ENCODE data around the gene OGDHL. TPM values are rescaled to one million over a fixed set of nuclear protein-coding genes. Genes with fewer than 3 reads are reported as not detected.

The OGDHL gene
- total RNA-seq, 5 donors from 2014 or later (not counting 1 experiment from before 2014, with no cell fraction given): 0.56 TPM; not detected in 4

DNA sequence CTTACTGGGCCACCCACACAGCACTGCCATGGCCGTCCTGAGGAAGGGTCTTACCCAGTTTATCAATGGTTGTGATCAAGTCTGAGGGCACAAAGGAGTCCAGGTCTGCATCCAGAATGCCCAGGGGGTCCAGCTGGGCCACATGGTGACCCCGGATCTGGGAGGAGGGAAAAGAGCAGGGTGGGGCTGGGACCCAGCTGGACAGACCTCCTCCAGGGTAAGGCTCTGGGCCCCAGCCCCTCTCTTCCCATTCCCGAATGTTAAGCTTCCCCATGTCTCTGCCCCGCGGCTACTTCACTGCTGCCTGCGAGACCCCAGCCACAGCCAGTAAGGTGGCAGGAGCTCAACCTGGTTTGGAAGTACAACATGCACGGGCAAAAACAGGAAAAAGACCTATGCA lies 9.5 kb downstream of the OGDHL start:
- Mint-ChIP-seq H3K27ac (no peak overlapping the region), H3K4me1 (no peaks in the 10 kb centered on the region), H3K36me3 (no peaks in the 10 kb centered on the region), H3K4me3 (no peak overlapping the region), H3K9me3 (no peaks in the 10 kb centered on the region), H3K27me3 (peaks cover 12 to 19% of the 10 kb centered on the region in 2 donors)
- WGBS (ENCODE audit: insufficient coverage): 87% methylated on average over 3 of the region's 7 CpGs
- ATAC-seq (replicated peaks in 1 of 4) (no peak), DNase-seq (no peak)
- Histone ChIP-seq H3K27ac (ENCODE audit: low read length) (no peak overlapping the region), H3K27me3 (replicated peaks in 1 of 2; ENCODE audit: control insufficient read depth in 2 of 2, extremely low read depth in 1 of 2, insufficient read depth in 2 of 2, low read length in 1 of 2) (peaks cover 0 to 20% of the 10 kb centered on the region in 2 experiments), H3K4me1 (ENCODE audit: control insufficient read depth in 1 of 2, extremely low read depth in 1 of 2, insufficient read depth in 2 of 2, low read length in 2 of 2) (no peaks in the 10 kb centered on the region), H3K36me3 (ENCODE audit: control insufficient read depth in 2 of 2, extremely low read depth in 1 of 2, insufficient read depth in 1 of 2, low read length in 1 of 2) (no peaks in the 10 kb centered on the region), H3K9me3 (no peaks in the 10 kb centered on the region), H3K4me3 (ENCODE audit: control insufficient read depth in 1 of 2, extremely low read depth in 1 of 2, low read length in 1 of 2) (no peak overlapping the region)
- ChIA-PET POLR2A (no interaction called here), CTCF (no interaction called here)

DNA sequence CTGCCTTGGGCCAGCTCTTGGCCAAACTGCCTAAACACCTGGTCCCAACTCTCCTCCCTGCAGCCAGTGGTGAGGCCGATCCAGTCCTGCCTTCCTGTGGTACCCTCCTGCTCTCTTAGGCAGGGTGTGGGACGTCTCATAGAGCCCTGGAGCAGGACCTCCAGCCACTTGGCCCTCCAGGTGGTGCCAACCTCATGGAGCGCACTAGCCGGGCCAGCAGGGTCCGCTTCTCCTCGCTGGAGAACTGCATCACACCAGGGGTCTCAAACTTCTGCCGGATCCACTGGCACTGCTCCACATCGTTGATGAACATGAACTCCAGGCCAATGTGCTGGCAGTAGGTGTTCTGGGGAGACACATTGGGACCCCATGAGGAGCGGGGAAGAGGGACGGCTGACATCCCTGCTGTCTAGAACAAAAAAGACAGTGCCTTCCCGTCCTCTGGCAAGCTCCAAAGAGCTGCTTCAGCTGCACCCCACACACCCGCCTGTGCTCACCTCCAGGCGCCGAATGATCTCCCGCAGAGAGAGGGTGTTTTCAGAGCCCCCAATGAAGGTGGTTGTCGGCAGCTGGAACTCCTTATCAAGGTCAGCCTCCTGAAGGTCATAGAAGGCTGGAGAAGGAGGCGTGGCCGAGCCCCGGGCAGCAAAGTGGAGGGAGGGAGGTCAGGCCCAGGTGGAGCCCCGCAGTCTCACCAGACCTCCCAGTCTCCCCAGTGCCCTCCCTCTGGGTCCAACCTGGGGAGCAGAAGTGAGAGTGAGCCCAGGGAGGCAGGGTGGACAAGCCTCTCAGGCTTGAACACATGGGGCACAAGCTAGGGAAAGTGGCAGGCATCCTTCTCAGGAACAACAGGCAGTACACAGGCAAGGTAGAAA lies 10.2 kb downstream of the OGDHL start:
- H3K27me3 Mint-ChIP-seq: peaks cover 11 to 15% of the 10 kb centered on the region in 2 donors
- H3K27me3 ChIP-seq (replicated peaks in 1 of 2; ENCODE audit: control insufficient read depth in 2 of 2, extremely low read depth in 1 of 2, insufficient read depth in 2 of 2, low read length in 1 of 2): peaks cover 0 to 20% of the 10 kb centered on the region in 2 experiments
- CTCF ChIA-PET: no interaction called here
- H3K4me1 ChIP-seq (ENCODE audit: control insufficient read depth in 1 of 2, extremely low read depth in 1 of 2, insufficient read depth in 2 of 2, low read length in 2 of 2): no peaks in the 10 kb centered on the region
- no peak overlapping the region for H3K27ac ChIP-seq (ENCODE audit: low read length)
- ATAC-seq (replicated peaks in 1 of 4) (no peak), DNase-seq (no peak)
- no peaks in the 10 kb centered on the region for H3K36me3 ChIP-seq (ENCODE audit: control insufficient read depth in 2 of 2, extremely low read depth in 1 of 2, insufficient read depth in 1 of 2, low read length in 1 of 2)
- H3K4me3 Mint-ChIP-seq: no peak overlapping the region
- H3K4me1 Mint-ChIP-seq: no peaks in the 10 kb centered on the region
- no peak overlapping the region for H3K4me3 ChIP-seq (ENCODE audit: control insufficient read depth in 1 of 2, extremely low read depth in 1 of 2, low read length in 1 of 2)
- POLR2A ChIA-PET: no interaction called here
- H3K9me3 Mint-ChIP-seq: no peaks in the 10 kb centered on the region
- H3K27ac Mint-ChIP-seq: no peak overlapping the region
- 82% methylated on average over 12 of the region's 20 CpGs for WGBS (ENCODE audit: insufficient coverage)
- no peaks in the 10 kb centered on the region for H3K36me3 Mint-ChIP-seq
- H3K9me3 ChIP-seq: no peaks in the 10 kb centered on the region

DNA sequence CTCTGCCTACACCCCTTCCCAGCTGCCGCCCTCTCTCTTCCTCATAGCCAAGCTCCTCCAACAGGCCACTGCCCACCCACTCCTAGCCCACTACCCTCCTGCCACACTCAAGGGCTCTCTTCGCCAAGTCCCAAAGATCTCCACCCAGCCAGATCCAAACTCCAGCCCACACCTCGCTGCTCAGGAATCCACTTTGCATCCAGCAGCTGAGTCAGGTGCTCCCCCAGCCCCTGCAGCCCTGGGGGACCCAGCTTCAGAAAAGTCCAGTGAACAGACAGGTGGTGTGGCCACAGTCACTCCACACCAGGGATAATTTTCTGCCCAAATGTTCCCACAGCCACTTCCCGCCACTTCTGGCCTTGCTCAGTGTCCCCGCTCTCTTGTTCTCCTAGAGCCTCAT lies 10.9 kb downstream of the OGDHL start:
- Histone ChIP-seq H3K4me1 (ENCODE audit: control insufficient read depth in 1 of 2, extremely low read depth in 1 of 2, insufficient read depth in 2 of 2, low read length in 2 of 2) (no peaks in the 10 kb centered on the region), H3K36me3 (ENCODE audit: control insufficient read depth in 2 of 2, extremely low read depth in 1 of 2, insufficient read depth in 1 of 2, low read length in 1 of 2) (no peaks in the 10 kb centered on the region), H3K27ac (ENCODE audit: low read length) (no peak overlapping the region), H3K9me3 (no peaks in the 10 kb centered on the region), H3K27me3 (replicated peaks in 1 of 2; ENCODE audit: control insufficient read depth in 2 of 2, extremely low read depth in 1 of 2, insufficient read depth in 2 of 2, low read length in 1 of 2) (peaks cover 0 to 20% of the 10 kb centered on the region in 2 experiments), H3K4me3 (ENCODE audit: control insufficient read depth in 1 of 2, extremely low read depth in 1 of 2, low read length in 1 of 2) (no peak overlapping the region)
- 82% methylated on average over 5 of the region's 5 CpGs for WGBS (ENCODE audit: insufficient coverage)
- ATAC-seq (replicated peaks in 1 of 4) (no peak), DNase-seq (no peak)
- POLR2A ChIA-PET: no interaction called here
- H3K36me3 Mint-ChIP-seq: no peaks in the 10 kb centered on the region
- CTCF ChIA-PET: no interaction called here
- H3K9me3 Mint-ChIP-seq: no peaks in the 10 kb centered on the region
- H3K27me3 Mint-ChIP-seq: peaks cover 11 to 13% of the 10 kb centered on the region in 2 donors
- no peak overlapping the region for H3K4me3 Mint-ChIP-seq
- H3K4me1 Mint-ChIP-seq: no peaks in the 10 kb centered on the region
- no peak overlapping the region for H3K27ac Mint-ChIP-seq

GRCh38 chr10:49750546-49750945 lies 11.6 kb downstream of the OGDHL start:
- CTCF ChIA-PET: no interaction called here
- Mint-ChIP-seq H3K4me1 (no peaks in the 10 kb centered on the region), H3K36me3 (no peaks in the 10 kb centered on the region), H3K4me3 (no peak overlapping the region), H3K27ac (no peak overlapping the region), H3K9me3 (no peaks in the 10 kb centered on the region), H3K27me3 (peaks cover 8 to 13% of the 10 kb centered on the region in 2 donors)
- DNase-seq (no peak), ATAC-seq (replicated peaks in 1 of 4) (no peak)
- Histone ChIP-seq H3K27ac (ENCODE audit: low read length) (no peak overlapping the region), H3K36me3 (ENCODE audit: control insufficient read depth in 2 of 2, extremely low read depth in 1 of 2, insufficient read depth in 1 of 2, low read length in 1 of 2) (no peaks in the 10 kb centered on the region), H3K9me3 (no peaks in the 10 kb centered on the region), H3K27me3 (replicated peaks in 1 of 2; ENCODE audit: control insufficient read depth in 2 of 2, extremely low read depth in 1 of 2, insufficient read depth in 2 of 2, low read length in 1 of 2) (peaks cover 0 to 20% of the 10 kb centered on the region in 2 experiments), H3K4me1 (ENCODE audit: control insufficient read depth in 1 of 2, extremely low read depth in 1 of 2, insufficient read depth in 2 of 2, low read length in 2 of 2) (no peaks in the 10 kb centered on the region), H3K4me3 (ENCODE audit: control insufficient read depth in 1 of 2, extremely low read depth in 1 of 2, low read length in 1 of 2) (no peak overlapping the region)
- POLR2A ChIA-PET: no interaction called here
- WGBS (ENCODE audit: insufficient coverage): 78% methylated on average over 4 of the region's 9 CpGs

- POLR2A ChIA-PET: no interaction called here
- no peaks in the 10 kb centered on the region for H3K9me3 ChIP-seq
- H3K4me3 ChIP-seq (ENCODE audit: control insufficient read depth in 1 of 2, extremely low read depth in 1 of 2, low read length in 1 of 2): no peak overlapping the region
- 78% methylated on average over 20 of the region's 20 CpGs for WGBS (ENCODE audit: insufficient coverage)
- Mint-ChIP-seq H3K27me3 (peaks cover 8 to 15% of the 10 kb centered on the region in 2 donors), H3K4me3 (no peak overlapping the region), H3K27ac (no peak overlapping the region), H3K4me1 (no peaks in the 10 kb centered on the region), H3K36me3 (no peaks in the 10 kb centered on the region), H3K9me3 (no peaks in the 10 kb centered on the region)
- ATAC-seq (replicated peaks in 1 of 4) (no peak), DNase-seq (no peak)
- H3K27ac ChIP-seq (ENCODE audit: low read length): no peak overlapping the region
- peaks cover 0 to 20% of the 10 kb centered on the region in 2 experiments for H3K27me3 ChIP-seq (replicated peaks in 1 of 2; ENCODE audit: control insufficient read depth in 2 of 2, extremely low read depth in 1 of 2, insufficient read depth in 2 of 2, low read length in 1 of 2)
- no peaks in the 10 kb centered on the region for H3K4me1 ChIP-seq (ENCODE audit: control insufficient read depth in 1 of 2, extremely low read depth in 1 of 2, insufficient read depth in 2 of 2, low read length in 2 of 2)
- CTCF ChIA-PET: no interaction called here
- H3K36me3 ChIP-seq (ENCODE audit: control insufficient read depth in 2 of 2, extremely low read depth in 1 of 2, insufficient read depth in 1 of 2, low read length in 1 of 2): no peaks in the 10 kb centered on the region
Measured at GRCh38 chr10:49749556-49750491, 12.3 kb downstream of the OGDHL start.

DNA sequence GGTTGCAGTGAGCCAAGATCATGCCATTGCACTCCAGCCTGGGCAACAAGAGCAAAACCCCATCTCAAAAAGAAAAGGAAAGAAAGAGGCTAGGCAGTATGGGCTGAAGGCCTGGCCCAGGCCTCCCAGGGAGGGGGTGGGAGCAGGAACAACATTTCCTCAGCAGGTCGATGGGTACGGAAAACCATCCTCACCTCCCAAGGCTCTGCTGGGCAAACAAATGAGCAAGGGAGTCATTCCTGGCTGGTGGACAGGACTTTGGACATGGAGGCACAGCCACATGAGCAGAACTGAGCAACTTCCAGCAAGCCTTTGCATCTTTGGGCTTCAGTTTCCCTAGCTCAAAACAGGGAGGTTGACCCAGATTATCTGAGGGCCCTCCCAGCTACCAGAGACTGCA lies 13.0 kb downstream of the OGDHL start:
- WGBS (ENCODE audit: insufficient coverage): 94% methylated on average over 2 of the region's 2 CpGs
- CTCF ChIA-PET: no interaction called here
- Histone ChIP-seq H3K9me3 (no peaks in the 10 kb centered on the region), H3K27ac (ENCODE audit: low read length) (no peak overlapping the region), H3K36me3 (ENCODE audit: control insufficient read depth in 2 of 2, extremely low read depth in 1 of 2, insufficient read depth in 1 of 2, low read length in 1 of 2) (no peaks in the 10 kb centered on the region), H3K27me3 (replicated peaks in 1 of 2; ENCODE audit: control insufficient read depth in 2 of 2, extremely low read depth in 1 of 2, insufficient read depth in 2 of 2, low read length in 1 of 2) (peaks cover 0 to 24% of the 10 kb centered on the region in 2 experiments), H3K4me3 (ENCODE audit: control insufficient read depth in 1 of 2, extremely low read depth in 1 of 2, low read length in 1 of 2) (no peak overlapping the region), H3K4me1 (ENCODE audit: control insufficient read depth in 1 of 2, extremely low read depth in 1 of 2, insufficient read depth in 2 of 2, low read length in 2 of 2) (no peaks in the 10 kb centered on the region)
- DNase-seq: no peak
- Mint-ChIP-seq H3K27me3 (peaks cover 8 to 15% of the 10 kb centered on the region in 2 donors), H3K36me3 (no peaks in the 10 kb centered on the region), H3K4me3 (no peak overlapping the region), H3K9me3 (no peaks in the 10 kb centered on the region), H3K4me1 (no peaks in the 10 kb centered on the region), H3K27ac (no peak overlapping the region)
- POLR2A ChIA-PET: no interaction called here
- no peak for ATAC-seq (replicated peaks in 1 of 4)
